NCI-H1048 (cell line): ENCODE measurements around the gene GABRB2.

ENCODE experiments used
- DNase-seq: peaks from one replicate; lab custom pipeline; 2025; lab: John Stamatoyannopoulos, UW

GABRB2 gene

DNA sequence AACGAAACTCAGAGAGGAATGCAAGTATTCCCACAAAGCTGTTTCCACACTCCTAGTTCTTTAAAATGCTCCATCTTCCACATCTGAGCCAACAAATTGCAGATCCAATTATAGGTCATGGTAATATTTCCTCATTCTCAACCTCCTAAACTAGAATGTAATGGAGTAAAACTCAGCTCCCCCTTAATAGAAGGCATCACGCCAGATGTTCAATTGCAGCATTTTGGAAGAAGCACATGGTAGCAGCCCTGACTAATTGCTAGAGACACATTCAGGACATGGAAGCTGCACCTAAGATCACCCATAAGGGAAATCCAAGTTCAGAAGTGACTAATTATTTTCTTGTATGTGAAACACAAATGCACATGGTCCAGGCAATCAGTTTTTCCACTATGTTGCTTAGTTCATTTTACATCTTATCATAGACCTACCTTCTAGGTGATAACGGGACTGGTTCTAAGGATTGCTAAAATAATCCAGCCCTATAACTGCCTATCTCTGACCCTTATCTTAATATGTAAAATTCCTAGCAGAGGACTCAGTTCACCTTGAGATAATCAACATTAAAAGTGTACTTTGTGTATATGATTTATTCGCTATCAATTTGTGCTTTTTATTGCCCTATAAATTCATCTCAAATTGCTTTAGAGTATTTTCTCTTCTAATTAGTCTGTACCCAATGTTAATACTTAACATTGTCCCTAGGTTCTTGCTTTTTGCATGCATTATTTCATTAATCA is 75.1 kb downstream of the GABRB2 start:
- no peak for DNase-seq

DNA sequence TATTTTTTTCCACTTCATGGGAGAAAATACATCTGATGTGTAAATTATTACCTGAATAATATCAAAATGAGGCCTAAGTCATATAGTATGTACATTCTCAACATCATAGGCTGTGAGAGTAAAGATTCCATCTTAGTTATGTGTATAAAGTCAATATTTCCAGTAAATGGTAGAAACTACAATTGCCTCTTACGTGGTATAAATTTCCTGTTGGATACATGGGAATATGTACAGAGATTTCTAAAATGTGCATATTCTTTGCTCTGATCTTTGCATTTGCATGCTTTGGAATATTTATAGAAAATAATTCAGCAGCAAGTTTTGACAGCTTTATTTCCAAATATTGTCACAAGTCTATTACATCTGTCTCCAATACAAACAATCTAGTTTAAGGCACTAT is 78.8 kb downstream of the GABRB2 start:
- DNase-seq: no peak

DNA sequence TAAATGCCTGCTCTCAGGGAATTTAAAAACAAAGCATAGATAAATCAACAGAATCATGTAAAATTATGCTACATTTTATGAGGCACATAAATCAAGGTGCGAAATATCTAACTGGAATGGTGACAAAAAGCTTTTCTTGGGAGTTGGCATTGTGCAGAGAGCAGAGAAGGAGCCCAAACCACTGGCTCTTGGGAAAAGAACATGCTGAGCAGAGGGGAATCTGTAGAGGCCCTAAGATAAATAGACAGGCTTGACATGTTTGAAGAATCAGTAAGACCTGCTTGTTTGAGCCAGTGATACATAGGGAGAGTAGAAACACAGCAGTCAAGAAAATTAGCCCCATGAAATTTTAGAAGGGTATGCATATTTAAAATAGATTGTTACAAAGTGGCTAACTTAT is 85.8 kb downstream of the GABRB2 start:
- no peak for DNase-seq

DNA sequence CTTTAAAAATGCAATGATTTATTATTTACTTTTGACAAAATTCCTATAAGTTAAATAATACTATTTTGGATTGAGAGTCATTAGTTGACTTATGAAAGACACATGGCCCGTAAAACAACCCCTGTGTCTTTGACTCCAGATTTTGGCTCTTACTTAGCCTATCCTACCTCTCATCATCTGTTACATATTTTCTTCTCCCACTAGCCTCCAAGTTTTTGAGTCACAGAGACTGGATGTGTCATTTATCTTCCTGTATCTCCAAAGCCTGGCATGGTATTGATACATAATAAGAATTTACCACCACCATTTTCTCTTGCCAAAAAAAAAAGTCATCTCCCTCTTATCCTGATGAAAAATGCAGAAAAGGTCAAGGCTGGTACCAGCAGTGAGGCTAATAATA is 99.9 kb downstream of the GABRB2 start:
- no peak for DNase-seq

DNA sequence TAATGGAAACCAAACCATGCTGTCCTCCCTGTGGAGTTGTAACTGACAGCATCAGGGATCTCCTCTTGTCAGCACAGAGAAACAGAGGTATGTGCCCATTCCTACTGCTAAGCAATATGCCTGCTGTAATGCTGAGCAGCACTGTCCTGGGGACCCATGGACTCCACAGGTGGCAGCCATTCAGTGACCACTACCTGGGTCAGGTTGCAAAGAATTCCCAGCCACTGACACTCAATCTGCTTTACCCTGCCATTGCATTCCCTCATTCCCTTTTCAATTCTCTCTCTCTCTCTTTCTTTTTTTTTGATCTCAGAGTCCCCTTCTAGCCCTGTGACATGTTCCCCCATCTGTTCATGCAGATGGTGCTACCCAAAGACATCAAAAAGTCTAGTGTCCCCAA is 104.1 kb downstream of the GABRB2 start:
- no peak for DNase-seq

DNA sequence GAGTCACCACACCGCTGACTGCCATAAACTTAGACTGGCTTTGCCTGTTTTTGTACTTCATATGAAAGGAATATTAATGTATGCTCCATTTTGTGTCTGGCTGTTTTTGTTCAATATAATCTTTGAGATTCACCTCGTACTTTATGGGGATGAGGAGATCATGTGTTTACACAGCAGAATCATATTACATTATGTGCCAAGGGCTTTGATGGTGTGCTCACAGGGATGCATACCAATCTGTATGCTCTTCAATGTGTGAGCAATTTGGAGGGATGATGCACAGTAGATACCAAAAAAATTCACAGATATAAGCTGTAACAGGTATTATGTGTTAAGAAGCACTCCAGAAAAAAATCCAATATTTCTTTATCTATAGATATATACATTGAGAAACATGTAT is 113.7 kb downstream of the GABRB2 start:
- DNase-seq: no peak

DNA sequence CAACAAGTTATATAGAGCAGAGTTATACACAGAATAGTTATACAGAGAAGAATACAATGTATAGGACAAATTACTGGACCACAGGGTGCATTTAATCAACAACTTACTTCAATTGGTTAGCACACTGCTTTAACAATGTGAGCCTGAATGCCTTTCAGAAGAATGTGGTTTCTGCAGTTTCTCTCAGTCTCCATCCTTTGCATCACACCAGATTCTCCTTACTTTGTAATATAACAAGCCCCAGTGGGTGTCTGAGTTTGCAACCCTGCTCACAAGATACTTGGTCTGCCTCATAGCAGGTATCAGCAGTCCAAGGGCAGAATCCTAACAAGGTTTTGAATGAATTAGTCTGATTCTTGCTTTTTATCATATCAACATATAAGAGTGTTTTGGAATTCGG is 114.6 kb downstream of the GABRB2 start:
- DNase-seq: no peak

DNA sequence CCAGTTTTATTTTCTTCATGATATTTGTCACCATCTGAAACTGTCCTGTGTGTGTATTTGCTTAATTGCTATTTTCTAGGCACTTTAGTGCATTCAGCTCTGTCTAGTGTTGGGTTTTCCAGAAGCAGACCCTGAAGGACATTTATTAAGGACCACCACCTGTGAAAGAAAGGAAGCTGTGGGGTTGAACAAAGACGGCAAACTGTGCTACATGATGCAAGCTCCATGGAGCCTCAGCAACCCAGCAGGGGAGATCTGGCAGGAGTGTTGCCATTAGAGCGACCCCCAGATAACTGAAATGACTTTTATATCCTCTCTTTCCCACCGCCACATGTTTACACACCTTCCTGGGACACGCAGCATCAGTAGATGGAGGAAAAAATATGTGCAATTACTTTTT is 125.5 kb downstream of the GABRB2 start:
- DNase-seq: no peak

DNA sequence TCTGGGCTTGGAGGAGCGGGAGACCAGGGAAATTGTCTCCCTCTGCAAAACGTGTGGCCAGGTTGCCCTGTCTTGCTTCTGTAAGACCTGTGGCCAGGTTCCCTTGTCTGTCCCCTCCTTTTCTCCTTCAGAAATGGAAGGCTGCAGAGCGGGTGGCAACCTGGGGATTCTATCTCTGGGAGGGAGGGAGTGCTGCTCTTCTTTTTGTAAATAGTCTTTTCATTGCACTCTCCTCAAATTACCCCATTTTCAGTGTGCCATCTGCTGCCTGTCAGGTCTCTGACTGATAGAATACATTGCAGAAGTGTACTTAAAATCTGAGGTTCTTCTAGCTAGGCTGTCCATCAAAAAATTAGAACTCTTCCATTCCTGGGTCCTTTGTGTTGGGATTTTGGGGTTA is 126.0 kb downstream of the GABRB2 start:
- DNase-seq: no peak

DNA sequence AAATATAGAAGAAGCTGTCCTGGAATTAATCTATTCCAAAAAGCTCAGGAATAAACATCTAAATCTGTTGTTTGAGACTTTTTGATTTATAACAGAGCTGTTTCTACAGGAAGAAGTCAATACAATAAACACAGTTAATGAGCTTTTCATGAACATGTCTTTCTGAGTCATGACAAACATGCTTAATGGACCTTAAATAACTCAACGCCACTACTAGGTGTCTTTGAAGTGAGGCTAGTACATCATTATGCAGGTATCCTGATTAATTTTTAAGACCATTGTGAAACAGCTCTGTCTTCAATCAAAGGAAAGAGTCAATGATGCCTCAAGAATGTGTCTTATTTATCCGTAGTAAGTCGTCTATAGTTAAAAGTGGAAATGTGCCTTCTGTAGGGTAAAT is 131.6 kb downstream of the GABRB2 start:
- no peak for DNase-seq

DNA sequence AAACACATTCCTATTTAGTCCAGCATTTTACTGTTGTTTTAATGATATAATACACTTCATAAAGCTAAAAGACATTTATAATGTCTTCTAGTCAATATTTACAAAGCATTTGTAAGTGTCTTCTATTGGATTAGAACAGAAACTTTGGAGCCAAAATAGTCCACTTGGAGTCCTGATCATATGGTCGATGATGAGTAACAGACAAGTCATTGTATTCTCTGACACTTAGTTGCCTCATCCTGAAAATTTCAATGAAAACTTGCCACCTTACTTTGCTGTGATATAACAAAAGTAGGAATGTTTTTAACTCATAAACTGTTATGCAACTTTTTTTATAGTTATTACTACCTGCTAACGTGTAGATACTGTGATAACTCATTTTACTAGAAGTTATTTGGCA is 132.5 kb downstream of the GABRB2 start:
- no peak for DNase-seq

DNA sequence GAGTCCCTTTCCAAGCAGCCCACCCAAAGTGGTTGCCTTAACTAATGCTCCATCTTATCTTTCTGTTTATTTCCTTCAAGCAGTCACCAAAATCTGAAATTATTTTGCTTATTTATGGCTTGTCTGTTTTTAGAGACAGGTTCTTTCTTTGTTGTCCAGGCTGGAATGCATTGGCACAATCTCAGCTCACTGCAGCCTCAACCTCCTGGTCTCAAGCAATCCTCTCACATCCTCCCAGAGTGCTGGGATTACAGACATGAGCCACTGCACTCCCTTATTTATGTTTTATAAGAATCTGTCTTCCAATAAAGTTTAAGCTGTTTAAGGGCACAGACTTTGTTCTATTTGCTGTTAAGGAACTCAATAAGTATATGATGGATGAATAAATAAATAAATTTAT is 133.7 kb downstream of the GABRB2 start:
- DNase-seq: no peak

DNA sequence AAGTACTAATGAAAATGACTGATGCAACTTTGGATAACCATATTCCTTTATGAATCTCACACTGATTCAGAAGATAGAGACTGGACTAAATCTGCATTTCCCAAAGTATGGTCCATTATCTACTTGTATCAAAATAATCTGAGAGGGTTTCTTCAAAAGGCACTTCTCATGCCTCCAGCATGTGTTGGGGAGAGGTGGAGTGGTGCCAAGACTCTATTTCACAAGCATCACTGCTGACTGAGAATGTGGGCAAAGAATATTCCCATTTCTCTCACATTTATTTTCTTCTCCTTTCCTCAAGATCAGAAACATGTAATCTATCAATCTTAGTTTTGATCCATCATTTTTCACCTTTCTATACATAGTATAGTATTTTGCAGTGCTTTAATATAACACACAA is 135.4 kb downstream of the GABRB2 start:
- no peak for DNase-seq

DNA sequence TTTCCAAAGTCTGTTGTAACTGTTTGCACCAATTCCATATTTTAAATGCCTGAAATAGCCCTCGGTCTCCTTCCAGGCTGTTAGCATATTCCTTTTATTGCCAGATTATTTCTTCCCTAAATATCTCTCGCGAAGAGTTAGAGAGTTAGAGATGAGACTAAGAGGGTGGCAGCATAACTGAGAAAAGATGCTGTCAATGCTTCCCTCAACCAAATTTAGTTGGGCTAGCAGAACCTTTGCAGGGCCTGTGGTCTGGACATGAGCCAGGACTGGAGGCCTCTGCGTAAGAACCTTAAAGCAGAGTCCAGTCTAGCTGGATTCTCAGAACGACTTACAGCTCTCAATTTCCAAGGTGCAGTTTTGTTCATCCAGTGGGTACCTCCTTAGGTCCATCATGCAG is 135.9 kb downstream of the GABRB2 start:
- DNase-seq: no peak

DNA sequence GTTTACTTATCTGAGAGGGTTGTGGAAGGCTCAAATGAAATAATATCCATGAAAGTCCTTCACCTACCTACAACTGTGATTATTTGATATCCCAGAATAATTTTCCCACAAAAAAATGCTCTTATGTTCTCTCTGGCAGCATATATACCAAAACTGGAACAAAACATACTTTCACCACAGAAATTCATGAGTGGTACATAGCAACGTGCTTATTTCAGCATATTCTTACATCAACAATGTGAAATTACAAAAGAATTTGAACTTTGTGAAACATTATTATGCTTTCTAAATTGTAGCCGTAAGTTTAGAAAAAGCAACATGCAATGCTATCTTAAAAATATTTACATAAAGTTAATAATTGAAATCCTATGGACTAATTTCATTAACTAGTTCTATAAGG is 137.1 kb downstream of the GABRB2 start:
- DNase-seq: no peak

DNA sequence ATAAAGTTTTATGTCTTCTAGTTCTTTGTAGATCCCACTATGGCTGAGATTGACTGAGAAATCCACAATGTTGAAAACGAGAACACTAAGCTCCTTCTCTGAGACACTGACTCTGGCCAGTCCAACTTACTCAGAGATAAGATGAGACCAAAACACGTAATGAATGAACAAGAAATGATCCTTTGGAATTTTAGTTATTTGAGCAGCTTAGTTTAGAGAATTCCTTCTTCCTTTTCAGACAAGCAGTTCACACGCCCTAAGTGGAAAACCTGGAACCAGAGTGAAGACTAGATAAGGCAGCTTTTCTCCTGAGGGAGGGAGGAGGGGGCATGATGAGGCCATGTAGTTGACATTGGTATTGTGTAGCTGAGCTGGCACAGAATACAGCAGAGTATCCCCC is 139.6 kb downstream of the GABRB2 start:
- no peak for DNase-seq

DNA sequence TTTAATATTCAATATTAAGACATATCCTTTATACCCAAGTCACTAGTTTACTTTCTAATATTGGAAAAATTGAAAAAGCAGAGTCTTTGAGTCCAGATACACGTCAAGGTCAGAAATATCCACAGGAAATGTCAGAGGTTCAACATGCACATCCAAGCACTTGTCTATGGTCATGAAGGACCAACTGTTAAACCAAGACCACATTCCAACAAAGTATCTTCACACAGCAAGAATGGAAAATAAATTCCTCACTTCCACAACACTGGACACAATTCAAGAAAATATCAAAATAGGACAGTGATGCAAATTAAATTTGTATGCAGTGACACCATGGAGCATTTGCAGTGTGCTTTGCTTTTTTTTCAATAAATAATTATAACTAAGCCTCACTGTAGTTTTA is 142.5 kb downstream of the GABRB2 start:
- no peak for DNase-seq

DNA sequence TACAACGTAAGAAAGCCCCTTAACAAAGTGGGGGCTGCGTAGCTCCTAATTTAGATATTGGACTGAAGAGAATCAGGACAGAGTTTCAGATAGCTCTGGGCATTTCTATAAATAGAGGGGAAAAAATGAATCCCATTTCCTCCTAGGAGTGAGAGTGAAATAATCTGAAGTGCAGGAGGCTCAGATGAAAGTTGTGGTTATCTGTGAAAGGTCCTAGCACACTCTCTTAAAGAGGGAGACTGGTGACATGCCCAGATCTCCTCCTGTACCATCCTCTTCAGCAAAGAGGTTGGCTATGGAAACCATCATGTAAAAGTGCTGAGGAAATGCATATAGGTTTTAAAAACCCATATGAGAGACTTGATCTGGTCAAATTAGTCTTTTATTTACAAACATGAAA is 143.4 kb downstream of the GABRB2 start:
- DNase-seq: no peak

DNA sequence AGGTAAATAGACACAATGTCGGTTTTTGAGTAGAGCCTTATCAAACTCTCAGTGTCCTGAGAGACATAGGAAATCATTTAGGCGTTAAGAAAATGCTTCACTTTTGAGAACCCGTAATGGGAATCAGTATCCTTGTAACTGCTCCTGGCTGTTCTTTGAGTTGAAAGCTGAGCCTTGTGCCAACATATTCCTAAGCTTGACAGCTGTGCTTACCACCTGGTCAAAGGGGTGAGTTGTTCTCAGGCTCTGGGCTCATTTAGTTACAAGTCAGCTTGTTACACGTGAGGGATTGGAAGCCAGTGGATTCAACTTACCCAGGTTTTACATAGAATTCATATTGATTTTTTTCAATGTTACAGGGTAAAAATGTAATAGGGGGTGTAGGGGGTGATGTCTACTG is 145.9 kb downstream of the GABRB2 start:
- no peak for DNase-seq

DNA sequence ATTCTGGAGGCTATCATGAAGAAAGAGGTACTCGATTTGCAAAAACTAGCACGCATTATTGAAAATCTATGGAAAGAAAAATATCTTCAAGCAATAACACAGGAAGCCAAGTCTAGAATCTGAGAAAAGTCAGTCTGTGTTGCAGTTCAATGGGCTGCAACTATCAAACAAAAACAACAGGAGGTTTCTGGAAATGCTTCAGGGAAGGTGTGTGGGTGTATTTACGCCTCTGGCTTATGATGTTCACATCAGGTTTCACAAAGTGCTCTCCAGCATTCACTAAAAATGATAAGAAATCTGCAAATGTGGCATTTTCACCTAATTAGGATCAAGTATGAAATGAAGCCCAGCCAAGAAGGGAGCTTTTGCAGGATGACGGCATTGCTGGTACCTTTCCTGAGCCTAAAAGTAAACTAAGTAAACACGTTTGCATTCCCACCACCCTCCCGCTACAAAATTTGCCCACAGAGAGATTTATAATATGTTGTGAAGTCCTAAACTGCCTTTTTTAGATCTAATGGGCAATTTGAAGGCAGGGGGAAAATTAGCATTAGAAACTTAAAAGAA is 146.4 kb downstream of the GABRB2 start:
- DNase-seq: no peak

DNA sequence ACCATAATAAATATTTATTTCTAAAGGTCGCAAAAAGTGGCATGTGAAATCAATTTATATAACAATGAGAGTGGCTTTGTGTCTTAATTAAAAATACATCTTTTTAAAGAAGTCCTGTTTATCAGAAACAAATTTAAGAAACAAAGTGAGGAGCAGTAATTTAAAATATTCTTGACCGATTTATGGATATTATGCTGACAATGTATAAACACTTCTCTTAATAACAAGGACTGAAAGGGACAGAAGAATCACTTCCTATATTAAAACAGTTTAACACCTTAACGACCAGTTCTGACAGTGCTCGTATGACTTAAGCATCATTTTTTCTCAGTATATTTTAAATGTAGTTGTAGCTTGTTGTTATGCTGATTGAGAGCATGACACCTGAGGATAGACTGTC is 149.1 kb downstream of the GABRB2 start:
- DNase-seq: no peak

DNA sequence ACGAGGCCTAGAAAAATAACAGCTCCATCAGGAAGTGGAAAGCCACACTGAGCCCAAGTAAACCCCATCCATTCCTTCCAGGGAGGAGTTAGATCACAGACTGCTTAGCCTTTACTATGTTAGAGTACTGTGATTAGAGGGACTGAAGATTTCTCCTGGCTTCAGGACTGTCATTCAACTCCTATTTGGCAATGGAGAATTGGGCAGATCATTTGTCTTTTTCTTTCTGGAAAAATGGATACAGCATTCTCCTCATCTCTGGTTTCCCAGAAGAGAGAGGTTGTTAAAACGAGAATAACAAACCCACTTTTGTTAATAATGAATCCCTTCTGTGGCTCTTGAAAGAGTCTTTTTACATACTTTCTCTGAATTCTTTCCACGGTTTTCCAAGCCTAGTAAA is 150.4 kb downstream of the GABRB2 start:
- no peak for DNase-seq

DNA sequence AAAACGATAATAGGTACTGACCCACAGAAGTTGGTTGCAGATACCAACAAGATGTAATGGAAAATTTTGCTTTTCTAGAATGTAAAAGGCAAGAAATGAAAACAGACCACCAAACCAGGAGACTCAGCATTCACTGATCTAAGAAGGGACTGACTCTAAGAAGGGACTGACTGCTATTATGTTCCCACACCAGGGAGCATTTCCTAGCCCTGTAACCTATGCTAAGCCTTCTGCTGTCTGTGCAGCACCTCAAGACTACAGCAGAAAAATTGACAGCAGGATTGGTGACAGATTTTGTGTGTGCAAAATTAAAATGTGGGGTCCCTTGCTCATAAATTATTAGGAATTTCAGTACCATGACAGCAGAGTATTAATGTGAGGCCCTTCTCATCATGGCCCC is 154.8 kb downstream of the GABRB2 start:
- DNase-seq: no peak

DNA sequence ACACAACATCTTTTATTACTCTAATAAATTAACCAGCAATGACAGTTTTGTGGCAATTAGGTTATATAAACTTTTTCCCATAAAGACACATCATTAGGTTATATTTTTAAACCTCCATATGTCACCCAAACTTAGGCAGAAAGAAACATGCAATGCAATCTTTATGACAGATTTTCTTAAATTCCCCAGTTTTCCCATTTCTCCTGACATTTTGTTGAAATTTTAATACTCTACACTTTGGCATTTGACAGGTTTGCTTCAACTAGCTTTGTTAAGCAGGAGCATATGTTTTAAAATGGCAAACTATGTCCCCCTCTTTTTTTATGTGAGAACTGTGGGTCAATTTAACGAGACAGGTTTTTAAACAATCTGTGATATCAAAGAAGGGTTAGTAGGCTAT is 155.5 kb downstream of the GABRB2 start:
- no peak for DNase-seq
